Right lobe of liver (tissue), 6 donors: Measurements from ENCODE around the gene ADPRH. TPM values are rescaled to one million over a fixed set of nuclear protein-coding genes. Genes with fewer than 3 reads are reported as not detected.

Experiments
- ATAC-seq, 4 donors: fragments of 200-7000 bp; cut with Tn5 transposase; one replicate each; pipeline ENCODE4 v1.9.1; 2020; ENCODE audit warnings: mild to moderate bottlenecking in 4 of 4, moderate library complexity in 4 of 4
- DNase-seq, 3 donors: peaks; one replicate each; pipeline ENCODE4 v3.0.0-alpha.2; 2020
- H3K27ac ChIP-seq, 3 donors: fragments of 200-600 bp; one replicate each; pipeline ENCODE4 v1.8.0; 2022
- H3K27me3 ChIP-seq, 2 donors: fragments of 200-600 bp; one replicate each; pipeline ENCODE4 v1.8.0; 2022
- H3K36me3 ChIP-seq, 4 donors: fragments of 200-600 bp; sonication (generic) in 1 of 4; one replicate each; pipeline versions ENCODE4 v1.5.1 to v1.8.0; 2017 to 2022; ENCODE audit warnings: control low read depth in 1 of 4
- H3K4me1 ChIP-seq, 4 donors: fragments of 200-600 bp; sonication (generic) in 1 of 4; one replicate each; pipeline versions ENCODE4 v1.5.1 to v1.8.0; 2017 to 2022; ENCODE audit warnings: control low read depth in 1 of 4
- H3K4me3 ChIP-seq, 3 donors: fragments of 200-600 bp; one replicate each; pipeline ENCODE4 v1.8.0; 2022
- H3K9me3 ChIP-seq, 4 donors: fragments of 200-600 bp; sonication (generic) in 1 of 4; one replicate each; pipeline versions ENCODE4 v1.5.1 to v1.8.0; 2017 to 2022; ENCODE audit warnings: control low read depth in 1 of 4
- POLR2A ChIP-seq: fragments of 450-650 bp; IDR thresholded peaks from one replicate; pipeline ENCODE4 v1.6.1; 2017; ENCODE audit warnings: antibody characterized with exemption, mild to moderate bottlenecking
- WGBS: methylation state at CpG from one replicate; pipeline ENCODE4 v1.1.6; 2018; ENCODE audit warnings: low coverage, low lambda C conversion rate; ENCODE audit not compliant: insufficient coverage; ENCODE audit errors: missing lambda C conversion rate; 5-methylcytosine and 5-hydroxymethylcytosine counted together
- intact Hi-C, 2 donors: fragments of 100-400 bp; cut with DNase I; formaldehyde crosslinking; loops; one replicate each; pipeline versions ENCODE4 v1.11.2 to v1.14.1; 2022
- total RNA-seq, 6 experiments: library from RNA; depleted of rRNA in 2 of 6; stranded (reverse); fragments of >200 nt in 2 of 6; fragmentation: NEBNext Ultra II Directional in 3 of 6; extraction: Animal tissue kit (Norgen Biotek cat#: 25700) in 3 of 6; gene quantifications; one replicate each; pipeline versions ENCODE4 v1.1.0 to v1.2.4, GENCODE V29; 2016 to 2023
- TF ChIP-seq, protein P1 (sequence below), 4 donors: fragments of 200-600 bp in 3 of 4; fragments of 450-650 bp in 1 of 4; IDR thresholded peaks; one replicate each; pipeline versions ENCODE4 v1.5.1 to v1.8.0; 2016 to 2022; ENCODE audit warnings: antibody characterized with exemption in 4 of 4, mild to moderate bottlenecking in 2 of 4
- donor health status: DM: no; HTN: yes; CAD: no.
- donor health status: DM: no; HTN: no; CAD: no.
- donor health status: DM: no; HTN: no; CAD: no.
- donor health status: DM: no; HTN: yes; CAD: no.
- donor health status: DM: no; HTN: yes; CAD: no.

ADPRH gene
- total RNA-seq, 6 experiments from 2014 or later = 2.5 to 3.8 (median 2.8) TPM

DNA sequence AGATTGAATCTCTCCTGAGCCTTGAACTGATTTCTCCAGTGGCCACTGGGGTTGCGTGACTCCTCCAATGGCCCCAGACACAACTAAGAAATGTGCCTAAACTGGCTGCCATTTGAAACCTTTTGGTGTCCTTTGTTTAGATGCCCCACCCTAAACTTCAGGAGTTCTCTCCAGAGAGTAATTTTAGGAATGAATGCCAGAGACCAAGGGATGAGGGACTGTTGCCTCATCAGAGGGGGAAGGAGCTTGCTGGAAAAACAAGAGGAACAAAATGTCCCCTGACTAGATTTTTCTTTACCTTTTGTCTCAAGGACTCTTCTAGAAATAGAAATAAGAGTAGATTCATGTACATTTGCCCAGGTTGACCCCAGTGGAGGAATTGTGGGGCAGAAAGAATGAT lies 8.1 kb upstream of the ADPRH start:
- Histone ChIP-seq H3K27me3 (no peaks in the 10 kb centered on the region), H3K27ac (peak overlapping the region in 2 of 3 donors; percentile 37 to 47), H3K4me1 (no peaks in the 10 kb centered on the region), H3K9me3 (no peaks in the 10 kb centered on the region), H3K36me3 (no peaks in the 10 kb centered on the region), H3K4me3 (no peak overlapping the region)
- TF ChIP-seq, protein P1, sequence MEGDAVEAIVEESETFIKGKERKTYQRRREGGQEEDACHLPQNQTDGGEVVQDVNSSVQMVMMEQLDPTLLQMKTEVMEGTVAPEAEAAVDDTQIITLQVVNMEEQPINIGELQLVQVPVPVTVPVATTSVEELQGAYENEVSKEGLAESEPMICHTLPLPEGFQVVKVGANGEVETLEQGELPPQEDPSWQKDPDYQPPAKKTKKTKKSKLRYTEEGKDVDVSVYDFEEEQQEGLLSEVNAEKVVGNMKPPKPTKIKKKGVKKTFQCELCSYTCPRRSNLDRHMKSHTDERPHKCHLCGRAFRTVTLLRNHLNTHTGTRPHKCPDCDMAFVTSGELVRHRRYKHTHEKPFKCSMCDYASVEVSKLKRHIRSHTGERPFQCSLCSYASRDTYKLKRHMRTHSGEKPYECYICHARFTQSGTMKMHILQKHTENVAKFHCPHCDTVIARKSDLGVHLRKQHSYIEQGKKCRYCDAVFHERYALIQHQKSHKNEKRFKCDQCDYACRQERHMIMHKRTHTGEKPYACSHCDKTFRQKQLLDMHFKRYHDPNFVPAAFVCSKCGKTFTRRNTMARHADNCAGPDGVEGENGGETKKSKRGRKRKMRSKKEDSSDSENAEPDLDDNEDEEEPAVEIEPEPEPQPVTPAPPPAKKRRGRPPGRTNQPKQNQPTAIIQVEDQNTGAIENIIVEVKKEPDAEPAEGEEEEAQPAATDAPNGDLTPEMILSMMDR (IDR thresholded peaks at IDR 0.05) = no peak
- TF ChIP-seq POLR2A = no peak
- DNase-seq = no peak
- WGBS = 100% methylated on average over 1 of the region's 1 CpG
- no peak for ATAC-seq
- intact Hi-C loops = no loop called here

DNA sequence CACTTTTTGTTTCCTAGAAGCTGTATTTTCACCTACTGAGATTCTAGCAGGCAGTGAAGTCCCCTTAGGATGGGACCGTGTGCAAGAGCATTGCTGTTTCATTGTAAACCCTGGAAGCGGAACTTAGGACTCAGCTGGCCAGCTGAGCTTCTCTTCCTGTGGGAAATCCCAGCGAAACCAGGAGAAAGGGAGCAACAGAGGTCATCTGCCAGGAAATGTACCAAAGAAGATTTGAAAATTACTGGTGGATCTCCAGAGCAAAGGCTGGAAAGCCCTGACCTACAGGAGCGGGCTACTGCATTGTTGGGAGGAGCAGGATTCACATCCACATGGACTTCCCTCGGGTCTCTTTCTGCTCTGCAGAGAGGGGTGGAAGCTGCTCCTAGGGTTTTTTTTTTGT lies 7.6 kb upstream of the ADPRH start:
- 49% methylated on average over 2 of the region's 5 CpGs for WGBS
- peak; percentile 50 to 75 (median 58) for ATAC-seq
- Histone ChIP-seq H3K27ac (no peak overlapping the region), H3K4me1 (no peaks in the 10 kb centered on the region), H3K27me3 (no peaks in the 10 kb centered on the region), H3K9me3 (no peaks in the 10 kb centered on the region), H3K36me3 (no peaks in the 10 kb centered on the region), H3K4me3 (no peak overlapping the region)
- no peak for DNase-seq
- TF ChIP-seq POLR2A = no peak
- TF ChIP-seq, protein P1 (IDR thresholded peaks at IDR 0.05) = no peak
- intact Hi-C loops = no loop called here

DNA sequence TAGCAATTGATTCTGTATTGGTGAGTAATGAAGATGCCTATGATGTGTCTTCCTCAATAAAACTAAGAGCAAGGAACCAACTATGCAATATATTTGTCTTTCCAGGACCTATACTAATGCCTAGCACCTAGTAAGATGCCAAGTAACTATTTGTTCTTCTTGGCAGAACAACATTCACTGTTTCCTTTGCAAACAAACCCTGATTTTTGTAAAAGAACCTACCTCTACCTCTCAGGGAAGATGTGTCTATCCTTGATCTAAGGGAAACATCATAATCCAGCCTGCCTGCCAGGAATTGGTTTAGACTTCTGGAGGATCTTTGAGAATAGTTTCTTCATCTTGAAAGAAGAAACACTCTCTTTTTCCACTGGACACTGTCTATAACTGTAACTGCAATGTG lies 3.8 kb upstream of the ADPRH start:
- ATAC-seq (no peak), DNase-seq (no peak)
- Histone ChIP-seq H3K9me3 (no peaks in the 10 kb centered on the region), H3K4me1 (no peaks in the 10 kb centered on the region), H3K4me3 (no peak overlapping the region), H3K27ac (no peak overlapping the region), H3K36me3 (no peaks in the 10 kb centered on the region), H3K27me3 (no peaks in the 10 kb centered on the region)
- intact Hi-C loops = no loop called here
- TF ChIP-seq POLR2A = no peak
- TF ChIP-seq, protein P1 (IDR thresholded peaks at IDR 0.05) = no peak

DNA sequence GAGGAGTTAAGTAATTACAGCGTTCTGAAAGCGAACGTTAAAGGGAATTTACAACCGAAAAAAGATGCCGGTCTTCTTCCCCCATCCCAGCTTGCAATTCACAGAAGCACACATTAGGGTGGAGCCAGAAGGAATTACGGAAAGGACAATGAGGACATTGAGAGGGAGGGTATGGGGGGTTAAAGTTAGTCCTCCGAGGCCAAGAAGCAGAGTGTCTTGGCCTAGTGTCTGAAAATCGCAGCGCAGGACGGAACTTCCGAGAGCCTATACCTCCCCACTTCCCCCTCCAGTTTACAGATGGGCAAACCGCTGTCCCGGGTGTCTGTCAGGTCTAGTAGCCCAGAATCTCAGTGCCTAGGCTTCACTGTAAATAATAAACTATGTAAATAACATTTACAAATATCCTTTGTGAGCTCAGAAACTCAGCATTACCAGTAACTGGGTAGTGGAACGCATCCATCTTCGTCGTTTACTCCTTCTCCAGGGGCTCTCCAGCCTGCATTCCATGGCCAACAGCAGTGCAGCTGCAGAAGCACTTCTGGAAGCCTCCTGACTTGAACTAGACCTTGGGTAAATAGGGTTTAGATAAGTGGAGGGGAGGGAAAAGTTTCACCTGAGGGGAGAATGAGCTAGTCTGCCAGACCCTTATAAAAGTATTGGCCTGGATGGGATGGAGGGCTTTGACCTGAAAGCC lies 922 bp downstream of the ADPRH start:
- ATAC-seq (peak; percentile 21 to 51 (median 42)), DNase-seq (no peak)
- H3K27ac ChIP-seq = peak overlapping the region; percentile 71 to 79 (median 76)
- peak overlapping the region; percentile 46 to 73 (median 70) for H3K4me3 ChIP-seq
- no peaks in the 10 kb centered on the region for H3K9me3 ChIP-seq
- H3K4me1 ChIP-seq = no peaks in the 10 kb centered on the region
- no peaks in the 10 kb centered on the region for H3K27me3 ChIP-seq
- TF ChIP-seq, protein P1 (IDR thresholded peaks at IDR 0.05) = no peak
- no peak for TF ChIP-seq POLR2A
- no peaks in the 10 kb centered on the region for H3K36me3 ChIP-seq
- WGBS = 25% methylated on average over 16 of the region's 16 CpGs
- intact Hi-C loops = no loop called here

DNA sequence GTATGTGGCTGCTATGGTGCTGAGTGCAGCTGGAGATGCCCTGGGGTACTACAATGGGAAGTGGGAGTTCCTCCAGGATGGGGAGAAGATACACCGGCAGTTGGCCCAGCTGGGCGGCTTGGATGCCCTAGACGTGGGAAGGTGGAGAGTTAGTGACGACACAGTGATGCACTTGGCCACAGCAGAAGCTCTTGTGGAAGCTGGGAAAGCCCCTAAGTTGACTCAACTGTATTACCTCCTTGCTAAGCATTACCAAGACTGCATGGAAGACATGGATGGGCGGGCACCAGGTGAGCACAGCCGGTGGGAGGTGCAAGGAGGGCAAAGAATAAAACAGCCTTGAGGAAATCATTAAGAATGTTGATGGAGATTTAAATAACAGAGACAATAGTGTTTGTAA lies 2.9 kb downstream of the ADPRH start:
- no peak for DNase-seq
- Histone ChIP-seq H3K36me3 (no peaks in the 10 kb centered on the region), H3K4me3 (no peak overlapping the region), H3K4me1 (no peaks in the 10 kb centered on the region), H3K9me3 (no peaks in the 10 kb centered on the region), H3K27ac (no peak overlapping the region), H3K27me3 (no peaks in the 10 kb centered on the region)
- ATAC-seq = no peak
- intact Hi-C loops = no loop called here
- no peak for TF ChIP-seq POLR2A
- TF ChIP-seq, protein P1 (IDR thresholded peaks at IDR 0.05) = no peak
- WGBS = 65% methylated on average over 5 of the region's 6 CpGs
